ENCODE data around the gene NFATC1. TPM values are rescaled to one million over a fixed set of nuclear protein-coding genes. Genes with fewer than 3 reads are reported as not detected.

NFATC1 gene
- polyA plus RNA-seq, 2 donors = 1.3 to 1.9 TPM

GRCh38 chr18:79532313-79533007, 136.7 kb downstream of the NFATC1 start:
- Histone ChIP-seq H3K27me3 (ENCODE audit: control insufficient read depth in 1 of 2, insufficient read depth in 2 of 2, low read length in 2 of 2) (peaks cover 0 to 4% of the 10 kb centered on the region in 2 donors), H3K9me3 (ENCODE audit: control insufficient read depth in 2 of 2, insufficient read depth in 1 of 2, low read depth in 1 of 2, low read length in 1 of 2) (no peaks in the 10 kb centered on the region)
- WGBS, 2 donors = 43 to 47% methylated on average over 32 to 34 of the region's 34 CpGs

GRCh38 chr18:79533146-79533545, 137.4 kb downstream of the NFATC1 start:
- Histone ChIP-seq H3K36me3 (ENCODE audit: control insufficient read depth in 2 of 2, insufficient read depth in 2 of 2, low read length in 1 of 2) (no peaks in the 10 kb centered on the region), H3K4me3 (ENCODE audit: low read depth in 1 of 2, low read length in 2 of 2) (no peak overlapping the region), H3K27me3 (ENCODE audit: control insufficient read depth in 1 of 2, insufficient read depth in 2 of 2, low read length in 2 of 2) (peaks cover 0 to 4% of the 10 kb centered on the region in 2 donors), H3K9me3 (ENCODE audit: control insufficient read depth in 2 of 2, insufficient read depth in 1 of 2, low read depth in 1 of 2, low read length in 1 of 2) (peaks cover 0 to 5% of the 10 kb centered on the region in 2 donors), H3K4me1 (ENCODE audit: control insufficient read depth in 2 of 2, insufficient read depth in 2 of 2, low read length in 1 of 2) (no peaks in the 10 kb centered on the region), H3K27ac (ENCODE audit: low read depth in 2 of 2, low read length in 1 of 2) (no peak overlapping the region)
- 89% methylated on average over 13 of the region's 13 CpGs for WGBS, 2 donors

More at GRCh38 chr18:79532313-79533007, 136.7 kb downstream of the NFATC1 start:
- Histone ChIP-seq H3K4me1 (ENCODE audit: control insufficient read depth in 2 of 2, insufficient read depth in 2 of 2, low read length in 1 of 2) (no peaks in the 10 kb centered on the region), H3K36me3 (ENCODE audit: control insufficient read depth in 2 of 2, insufficient read depth in 2 of 2, low read length in 1 of 2) (no peaks in the 10 kb centered on the region), H3K4me3 (ENCODE audit: low read depth in 1 of 2, low read length in 2 of 2) (no peak overlapping the region), H3K27ac (ENCODE audit: low read depth in 2 of 2, low read length in 1 of 2) (no peak overlapping the region)

- H3K36me3 ChIP-seq (ENCODE audit: control insufficient read depth in 2 of 2, insufficient read depth in 2 of 2, low read length in 1 of 2) = no peaks in the 10 kb centered on the region
- no peak overlapping the region for H3K4me3 ChIP-seq (ENCODE audit: low read depth in 1 of 2, low read length in 2 of 2)
- no peak overlapping the region for H3K27ac ChIP-seq (ENCODE audit: low read depth in 2 of 2, low read length in 1 of 2)
- H3K9me3 ChIP-seq (ENCODE audit: control insufficient read depth in 2 of 2, insufficient read depth in 1 of 2, low read depth in 1 of 2, low read length in 1 of 2) = peaks cover 0 to 6% of the 10 kb centered on the region in 2 donors
- peaks cover 0 to 4% of the 10 kb centered on the region in 2 donors for H3K27me3 ChIP-seq (ENCODE audit: control insufficient read depth in 1 of 2, insufficient read depth in 2 of 2, low read length in 2 of 2)
- WGBS, 2 donors = 87 to 90% methylated on average over 8 to 9 of the region's 9 CpGs
- H3K4me1 ChIP-seq (ENCODE audit: control insufficient read depth in 2 of 2, insufficient read depth in 2 of 2, low read length in 1 of 2) = no peaks in the 10 kb centered on the region
These were observed 137.9 kb downstream of the NFATC1 start for GRCh38 chr18:79533591-79533990.

- no peak overlapping the region for H3K27ac ChIP-seq (ENCODE audit: low read depth in 2 of 2, low read length in 1 of 2)
- H3K4me1 ChIP-seq (ENCODE audit: control insufficient read depth in 2 of 2, insufficient read depth in 2 of 2, low read length in 1 of 2) = no peaks in the 10 kb centered on the region
- 80 to 85% methylated on average over 13 of the region's 13 CpGs for WGBS, 2 donors
- no peaks in the 10 kb centered on the region for H3K36me3 ChIP-seq (ENCODE audit: control insufficient read depth in 2 of 2, insufficient read depth in 2 of 2, low read length in 1 of 2)
- H3K27me3 ChIP-seq (ENCODE audit: control insufficient read depth in 1 of 2, insufficient read depth in 2 of 2, low read length in 2 of 2) = peaks cover 0 to 4% of the 10 kb centered on the region in 2 donors
- H3K4me3 ChIP-seq (ENCODE audit: low read depth in 1 of 2, low read length in 2 of 2) = no peak overlapping the region
- H3K9me3 ChIP-seq (ENCODE audit: control insufficient read depth in 2 of 2, insufficient read depth in 1 of 2, low read depth in 1 of 2, low read length in 1 of 2) = peaks cover 0 to 6% of the 10 kb centered on the region in 2 donors
These were observed 138.6 kb downstream of the NFATC1 start for GRCh38 chr18:79534356-79534755.

- H3K9me3 ChIP-seq (ENCODE audit: control insufficient read depth in 2 of 2, insufficient read depth in 1 of 2, low read depth in 1 of 2, low read length in 1 of 2) = peaks cover 0 to 6% of the 10 kb centered on the region in 2 donors
- H3K36me3 ChIP-seq (ENCODE audit: control insufficient read depth in 2 of 2, insufficient read depth in 2 of 2, low read length in 1 of 2) = no peaks in the 10 kb centered on the region
- WGBS, 2 donors = 96 to 97% methylated on average over 8 of the region's 8 CpGs
- no peak overlapping the region for H3K27ac ChIP-seq (ENCODE audit: low read depth in 2 of 2, low read length in 1 of 2)
- H3K27me3 ChIP-seq (ENCODE audit: control insufficient read depth in 1 of 2, insufficient read depth in 2 of 2, low read length in 2 of 2) = peaks cover 0 to 4% of the 10 kb centered on the region in 2 donors
- no peak overlapping the region for H3K4me3 ChIP-seq (ENCODE audit: low read depth in 1 of 2, low read length in 2 of 2)
- H3K4me1 ChIP-seq (ENCODE audit: control insufficient read depth in 2 of 2, insufficient read depth in 2 of 2, low read length in 1 of 2) = peaks cover 0 to 8% of the 10 kb centered on the region in 2 donors
These were observed 142.0 kb downstream of the NFATC1 start for GRCh38 chr18:79537758-79538157.

- WGBS, 2 donors = 88 to 95% methylated on average over 12 of the region's 12 CpGs
- H3K27me3 ChIP-seq (ENCODE audit: control insufficient read depth in 1 of 2, insufficient read depth in 2 of 2, low read length in 2 of 2) = peaks cover 0 to 4% of the 10 kb centered on the region in 2 donors
These were observed 142.9 kb downstream of the NFATC1 start for GRCh38 chr18:79538635-79539034.

GRCh38 chr18:79540161-79540903, 144.6 kb downstream of the NFATC1 start:
- WGBS, 2 donors = 59 to 70% methylated on average over 16 of the region's 16 CpGs
- Histone ChIP-seq H3K4me1 (ENCODE audit: control insufficient read depth in 2 of 2, insufficient read depth in 2 of 2, low read length in 1 of 2) (peaks cover 0 to 8% of the 10 kb centered on the region in 2 donors), H3K27me3 (ENCODE audit: control insufficient read depth in 1 of 2, insufficient read depth in 2 of 2, low read length in 2 of 2) (no peaks in the 10 kb centered on the region), H3K4me3 (ENCODE audit: low read depth in 1 of 2, low read length in 2 of 2) (no peak overlapping the region), H3K36me3 (ENCODE audit: control insufficient read depth in 2 of 2, insufficient read depth in 2 of 2, low read length in 1 of 2) (no peaks in the 10 kb centered on the region), H3K9me3 (ENCODE audit: control insufficient read depth in 2 of 2, insufficient read depth in 1 of 2, low read depth in 1 of 2, low read length in 1 of 2) (peaks cover 0 to 6% of the 10 kb centered on the region in 2 donors), H3K27ac (ENCODE audit: low read depth in 2 of 2, low read length in 1 of 2) (no peak overlapping the region)

More at GRCh38 chr18:79538635-79539034, 142.9 kb downstream of the NFATC1 start:
- H3K27ac ChIP-seq (ENCODE audit: low read depth in 2 of 2, low read length in 1 of 2) = no peak overlapping the region
- H3K4me3 ChIP-seq (ENCODE audit: low read depth in 1 of 2, low read length in 2 of 2) = no peak overlapping the region
- H3K36me3 ChIP-seq (ENCODE audit: control insufficient read depth in 2 of 2, insufficient read depth in 2 of 2, low read length in 1 of 2) = no peaks in the 10 kb centered on the region
- peaks cover 0 to 8% of the 10 kb centered on the region in 2 donors for H3K4me1 ChIP-seq (ENCODE audit: control insufficient read depth in 2 of 2, insufficient read depth in 2 of 2, low read length in 1 of 2)
- H3K9me3 ChIP-seq (ENCODE audit: control insufficient read depth in 2 of 2, insufficient read depth in 1 of 2, low read depth in 1 of 2, low read length in 1 of 2) = peaks cover 0 to 6% of the 10 kb centered on the region in 2 donors

GRCh38 chr18:79540904-79541282, 145.2 kb downstream of the NFATC1 start:
- WGBS, 2 donors = 52 to 65% methylated on average over 12 of the region's 12 CpGs
- H3K36me3 ChIP-seq (ENCODE audit: control insufficient read depth in 2 of 2, insufficient read depth in 2 of 2, low read length in 1 of 2) = no peaks in the 10 kb centered on the region
- H3K27me3 ChIP-seq (ENCODE audit: control insufficient read depth in 1 of 2, insufficient read depth in 2 of 2, low read length in 2 of 2) = no peaks in the 10 kb centered on the region
- no peak overlapping the region for H3K4me3 ChIP-seq (ENCODE audit: low read depth in 1 of 2, low read length in 2 of 2)
- H3K27ac ChIP-seq (ENCODE audit: low read depth in 2 of 2, low read length in 1 of 2) = no peak overlapping the region
- H3K4me1 ChIP-seq (ENCODE audit: control insufficient read depth in 2 of 2, insufficient read depth in 2 of 2, low read length in 1 of 2) = peaks cover 0 to 8% of the 10 kb centered on the region in 2 donors
- peaks cover 0 to 6% of the 10 kb centered on the region in 2 donors for H3K9me3 ChIP-seq (ENCODE audit: control insufficient read depth in 2 of 2, insufficient read depth in 1 of 2, low read depth in 1 of 2, low read length in 1 of 2)

GRCh38 chr18:79542213-79542612, 146.5 kb downstream of the NFATC1 start:
- no peaks in the 10 kb centered on the region for H3K36me3 ChIP-seq (ENCODE audit: control insufficient read depth in 2 of 2, insufficient read depth in 2 of 2, low read length in 1 of 2)
- no peak overlapping the region for H3K4me3 ChIP-seq (ENCODE audit: low read depth in 1 of 2, low read length in 2 of 2)
- peaks cover 0 to 6% of the 10 kb centered on the region in 2 donors for H3K9me3 ChIP-seq (ENCODE audit: control insufficient read depth in 2 of 2, insufficient read depth in 1 of 2, low read depth in 1 of 2, low read length in 1 of 2)
- peaks cover 0 to 8% of the 10 kb centered on the region in 2 donors for H3K4me1 ChIP-seq (ENCODE audit: control insufficient read depth in 2 of 2, insufficient read depth in 2 of 2, low read length in 1 of 2)
- H3K27me3 ChIP-seq (ENCODE audit: control insufficient read depth in 1 of 2, insufficient read depth in 2 of 2, low read length in 2 of 2) = no peaks in the 10 kb centered on the region
- no peak overlapping the region for H3K27ac ChIP-seq (ENCODE audit: low read depth in 2 of 2, low read length in 1 of 2)
- WGBS, 2 donors = 95 to 96% methylated on average over 2 of the region's 2 CpGs
